GM12874 (cell line): ENCODE results near the gene FBXW9.
A peak's percentile ranks its signal among the peaks of the same experiment; 100 is the strongest.

ENCODE experiments used
- CTCF ChIP-seq: IDR thresholded peaks from 2 replicates; pipeline ENCODE4 v1.5.1; 2011; ENCODE audit warnings: low read depth, mild to moderate bottlenecking, control low read depth, low read length, moderate library complexity; ENCODE audit not compliant: insufficient read depth

FBXW9 gene

DNA sequence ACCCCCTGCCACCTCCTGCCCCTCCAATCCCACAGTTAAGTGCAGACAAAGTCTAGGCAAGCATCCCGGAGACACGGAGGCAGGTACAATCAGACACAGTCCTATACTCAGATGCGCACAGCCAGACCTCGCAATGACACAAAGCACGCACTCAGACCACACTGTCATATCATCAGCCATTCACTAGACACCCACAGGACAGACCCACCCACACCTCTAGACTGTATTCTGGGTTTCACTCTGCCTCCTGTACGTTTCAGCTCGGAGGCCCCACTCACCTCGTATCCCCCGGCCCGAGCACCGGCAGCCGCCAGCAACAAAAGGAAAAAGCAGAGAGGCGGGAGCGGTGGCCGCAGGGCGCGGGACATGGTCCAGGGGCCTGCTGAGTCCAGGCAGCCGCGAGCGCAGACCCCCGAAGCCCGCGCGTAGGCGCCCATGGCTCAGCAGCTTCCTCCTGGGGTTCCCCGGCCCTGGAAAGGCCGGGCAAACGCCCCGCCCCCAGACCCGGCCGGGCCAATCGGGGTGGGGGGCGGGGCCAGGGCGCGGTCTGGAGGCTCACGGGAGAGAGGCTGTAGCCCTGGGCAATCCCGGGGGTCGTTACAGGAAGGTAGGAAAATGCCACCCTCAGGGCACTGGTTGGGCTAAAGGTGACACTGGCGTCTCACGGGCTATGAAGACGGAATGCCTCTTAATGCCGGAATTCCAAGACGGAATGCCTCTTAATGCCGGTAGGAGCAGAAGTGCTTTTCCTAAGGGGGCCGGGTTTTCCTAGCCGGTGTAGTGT, 30.0 kb downstream of the FBXW9 start, which contains the start of the genes MAN2B1 and WDR83:
MAN2B1 (minus strand) TSS at position 478 of the 784 bp plus-strand sequence; CDS start at position 437, 41 bp downstream.
WDR83 (plus strand) TSS at position 543 of the 784 bp plus-strand sequence. CDS start 2,984 bp downstream, outside the sequence.
- TF ChIP-seq CTCF = no peak

GRCh38 chr19:12665671-12666264, 30.7 kb downstream of the FBXW9 start:
- no peak for TF ChIP-seq CTCF

- TF ChIP-seq CTCF = no peak
Measured at GRCh38 chr19:12665281-12665573, 31.2 kb downstream of the FBXW9 start.

- no peak for TF ChIP-seq CTCF
Measured at GRCh38 chr19:12664406-12665280, 31.8 kb downstream of the FBXW9 start.

DNA sequence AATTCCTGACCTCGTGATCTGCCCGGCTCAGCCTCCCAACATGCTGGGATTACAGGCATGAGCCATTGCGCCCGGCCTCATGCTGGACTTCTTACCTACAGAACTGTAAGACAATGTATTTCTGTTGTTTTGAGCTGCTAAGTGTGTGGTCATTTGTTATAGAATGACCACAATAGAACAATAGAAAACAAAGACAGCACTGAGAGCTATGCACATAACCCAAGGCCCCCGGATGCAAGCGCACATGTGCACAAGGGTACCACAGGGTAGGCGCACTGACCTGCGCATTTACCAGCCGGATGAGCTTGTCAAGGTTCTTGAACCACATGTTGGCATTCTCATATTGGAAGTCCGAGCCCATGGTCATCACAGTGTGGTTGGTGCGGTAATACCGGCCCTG, 35.5 kb downstream of the FBXW9 start:
- TF ChIP-seq CTCF = no peak

DNA sequence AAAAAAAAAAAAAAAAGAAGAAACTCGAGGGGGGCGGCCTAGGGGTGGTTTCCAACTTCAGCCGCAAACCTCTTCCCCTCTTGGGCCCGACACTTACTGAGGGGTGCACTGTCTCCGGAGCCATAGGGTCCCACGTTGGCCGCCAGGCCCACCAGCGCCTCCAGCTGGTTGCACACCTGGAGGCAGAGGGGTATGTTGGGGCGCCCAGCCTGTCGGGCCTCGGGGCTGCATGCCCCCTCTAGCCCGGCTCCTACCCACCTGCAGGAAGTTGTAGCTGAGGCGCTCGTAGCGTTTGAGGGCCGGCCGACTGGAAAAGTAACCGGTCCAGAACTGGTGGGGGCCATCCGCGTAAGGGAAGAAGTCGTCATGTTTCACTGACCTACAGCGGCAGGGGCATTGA, 38.5 kb downstream of the FBXW9 start:
- TF ChIP-seq CTCF = peak; percentile 27; the same call in 1 of the 2 replicates
